Nephron (organoid): Measurements from ENCODE around the gene MAP1LC3C.

Experiments used
- H3K27ac Mint-ChIP-seq, 3 experiments: 2 replicates each; pipeline ENCODE4 v1.8.0; 2020; ENCODE audit warnings: mixed read lengths in 3 of 3, mild to moderate bottlenecking in 2 of 3, moderate library complexity in 1 of 3
- H3K27me3 Mint-ChIP-seq: 2 replicates; pipeline ENCODE4 v1.8.0; 2021; ENCODE audit warnings: low read depth, mild to moderate bottlenecking, moderate library complexity, mixed read lengths
- H3K36me3 Mint-ChIP-seq: 2 replicates; pipeline ENCODE4 v1.8.0; 2020; ENCODE audit warnings: low read depth, mixed read lengths
- H3K4me1 Mint-ChIP-seq: 2 replicates; pipeline ENCODE4 v1.8.0; 2020; ENCODE audit warnings: mixed read lengths
- H3K4me3 Mint-ChIP-seq, 3 experiments: 2 replicates each; pipeline ENCODE4 v1.8.0; 2020; ENCODE audit warnings: mild to moderate bottlenecking in 3 of 3, mixed read lengths in 3 of 3, moderate library complexity in 2 of 3
- H3K9me3 Mint-ChIP-seq: 2 replicates; pipeline ENCODE4 v1.8.0; 2020; ENCODE audit warnings: mixed read lengths
- CTCF ChIP-seq, 3 experiments: fragments of 200-600 bp; sonication (generic); IDR thresholded peaks; one replicate each; pipeline ENCODE4 v1.5.0; 2021; ENCODE audit warnings: antibody characterized with exemption in 3 of 3; ENCODE audit not compliant: unreplicated experiment in 3 of 3

The MAP1LC3C gene

GRCh38 chr1:241972703-241973369 is 26.1 kb downstream of the MAP1LC3C start:
- Mint-ChIP-seq H3K9me3 (no peaks in the 10 kb centered on the region), H3K27me3 (no peaks in the 10 kb centered on the region), H3K36me3 (no peaks in the 10 kb centered on the region), H3K4me1 (peaks cover 12% of the 10 kb centered on the region), H3K27ac (peak overlapping the region in 2 of 3 experiments; percentile 85 to 92), H3K4me3 (peak overlapping the region in 1 of 3 experiments; percentile 31)
- TF ChIP-seq CTCF (IDR thresholded peaks at IDR 0.05; ENCODE audit: unreplicated experiment in 3 of 3), result no peak

- no peaks in the 10 kb centered on the region for H3K36me3 Mint-ChIP-seq
- no peaks in the 10 kb centered on the region for H3K9me3 Mint-ChIP-seq
- no peak overlapping the region for H3K27ac Mint-ChIP-seq
- no peak for TF ChIP-seq CTCF (IDR thresholded peaks at IDR 0.05; ENCODE audit: unreplicated experiment in 3 of 3)
- peaks cover 12% of the 10 kb centered on the region for H3K4me1 Mint-ChIP-seq
- no peaks in the 10 kb centered on the region for H3K27me3 Mint-ChIP-seq
- no peak overlapping the region for H3K4me3 Mint-ChIP-seq
Observed at GRCh38 chr1:241968611-241969010, 30.3 kb downstream of the MAP1LC3C start.

- H3K27me3 Mint-ChIP-seq, result no peaks in the 10 kb centered on the region
- H3K36me3 Mint-ChIP-seq, result no peaks in the 10 kb centered on the region
- H3K4me3 Mint-ChIP-seq, result no peak overlapping the region
- no peaks in the 10 kb centered on the region for H3K9me3 Mint-ChIP-seq
- no peak for TF ChIP-seq CTCF (IDR thresholded peaks at IDR 0.05; ENCODE audit: unreplicated experiment in 3 of 3)
- no peak overlapping the region for H3K27ac Mint-ChIP-seq
- H3K4me1 Mint-ChIP-seq, result no peaks in the 10 kb centered on the region
Observed at GRCh38 chr1:241964550-241965282, 34.2 kb downstream of the MAP1LC3C start.

GRCh38 chr1:241963722-241964121 is 35.2 kb downstream of the MAP1LC3C start:
- Mint-ChIP-seq H3K27ac (no peak overlapping the region), H3K27me3 (peaks cover 1% of the 10 kb centered on the region), H3K4me3 (no peak overlapping the region), H3K4me1 (no peaks in the 10 kb centered on the region), H3K9me3 (no peaks in the 10 kb centered on the region), H3K36me3 (no peaks in the 10 kb centered on the region)
- no peak for TF ChIP-seq CTCF (IDR thresholded peaks at IDR 0.05; ENCODE audit: unreplicated experiment in 3 of 3)

GRCh38 chr1:241962153-241962552 is 36.7 kb downstream of the MAP1LC3C start:
- Mint-ChIP-seq H3K27ac (no peak overlapping the region), H3K9me3 (no peaks in the 10 kb centered on the region), H3K27me3 (peaks cover 4% of the 10 kb centered on the region), H3K4me3 (no peak overlapping the region), H3K4me1 (no peaks in the 10 kb centered on the region), H3K36me3 (no peaks in the 10 kb centered on the region)
- no peak for TF ChIP-seq CTCF (IDR thresholded peaks at IDR 0.05; ENCODE audit: unreplicated experiment in 3 of 3)
